A549 (cell line): Measurements from ENCODE around the gene ZNF773. TPM values are rescaled to one million over a fixed set of nuclear protein-coding genes. Genes with fewer than 3 reads are reported as not detected.

Experiments used
- ATAC-seq, 2 experiments: fragments of 200-7000 bp in 1 of 2; fragments of >200 bp in 1 of 2; cut with Nextera tagmentation in 1 of 2; cut with Tn5 transposase in 1 of 2; 3 replicates each; pipeline versions ENCODE4 v1.8.0 to v1.9.1; 2018 to 2020; ENCODE audit warnings: mild to moderate bottlenecking in 1 of 2, moderate library complexity in 1 of 2
- CTCF ChIA-PET: fragments of 300-600 bp; sonication (Branson Sonifier 250); formaldehyde crosslinking; extraction: SDS; loops from one replicate; lab custom pipeline; 2021; ENCODE audit warnings: antibody characterized with exemption, inconsistent platforms; lab: Yijun Ruan, JAX
- POLR2A ChIA-PET: fragments of 350-600 bp; formaldehyde crosslinking; extraction: SDS; loops from one replicate; lab custom pipeline; 2021; ENCODE audit warnings: antibody characterized with exemption, inconsistent platforms; lab: Yijun Ruan, JAX
- DNase-seq, 2 experiments: peaks; one replicate each; pipeline versions ENCODE4 v3.0.0 to v3.0.0-alpha.2; 2011 to 2016; ENCODE audit warnings: low read depth in 1 of 2, low spot score in 1 of 2
- FAIRE-seq: peaks from 2 replicates; lab custom pipeline; 2011; peaks lifted over from hg19 to GRCh38; lab: Jason Lieb, UNC
- H3K27ac ChIP-seq, 2 experiments: fragments of >200 bp; sonication (Bioruptor Twin); formaldehyde crosslinking; 3 replicates each; pipeline ENCODE4 v1.5.1; 2016 to 2017
- H3K4me1 ChIP-seq: fragments of >200 bp; sonication (Bioruptor Twin); formaldehyde crosslinking; 3 replicates; pipeline ENCODE4 v1.6.1; 2016
- H3K4me2 ChIP-seq: fragments of >200 bp; sonication (Bioruptor Twin); formaldehyde crosslinking; 3 replicates; pipeline ENCODE4 v1.6.1; 2016
- H3K4me3 ChIP-seq: fragments of >200 bp; sonication (Bioruptor Twin); formaldehyde crosslinking; 3 replicates; pipeline ENCODE4 v1.5.1; 2016
- H3K9me3 ChIP-seq: fragments of >200 bp; sonication (Bioruptor Twin); formaldehyde crosslinking; 3 replicates; pipeline ENCODE4 v1.6.1; 2016
- CBX8 ChIP-seq: fragments of 200-600 bp; sonication (generic); IDR thresholded peaks from 2 replicates; pipeline ENCODE4 v1.6.1; 2016
- CEBPB ChIP-seq, 2 experiments: fragments of >200 bp in 1 of 2; sonication (Bioruptor Twin) in 1 of 2; formaldehyde crosslinking in 1 of 2; IDR thresholded peaks; 2 replicates each; pipeline ENCODE4 v1.6.1; 2012 to 2016
- CHD2 ChIP-seq: fragments of 150-350 bp; IDR thresholded peaks from 2 replicates; pipeline ENCODE4 v1.6.1; 2014; ENCODE audit warnings: low read length; ENCODE audit not compliant: partially characterized antibody
- CHD4 ChIP-seq: fragments of 200-600 bp; sonication (generic); IDR thresholded peaks from 2 replicates; pipeline ENCODE4 v1.6.1; 2016; ENCODE audit warnings: antibody characterized with exemption, mild to moderate bottlenecking, borderline replicate concordance
- EHF ChIP-seq: fragments of 250-450 bp; sonication (Bioruptor Pico); IDR thresholded peaks from 2 replicates; pipeline ENCODE4 v1.5.0; 2020; ENCODE audit warnings: mild to moderate bottlenecking
- EHMT2 ChIP-seq: fragments of 200-600 bp; sonication (generic); IDR thresholded peaks from 2 replicates; pipeline ENCODE4 v1.6.1; 2016; ENCODE audit warnings: antibody characterized with exemption, low read depth, mild to moderate bottlenecking, moderate library complexity
- EP300 ChIP-seq, 2 experiments: fragments of >200 bp; sonication (Bioruptor Twin); formaldehyde crosslinking; IDR thresholded peaks; 2 replicates in 1 of 2; 3 replicates in 1 of 2; pipeline ENCODE4 v1.6.1; 2016 to 2017
- FOSB ChIP-seq: fragments of 250-450 bp; sonication (Bioruptor Pico); IDR thresholded peaks from 2 replicates; pipeline ENCODE4 v1.5.0; 2020; ENCODE audit warnings: mild to moderate bottlenecking, moderate library complexity
- FOSL2 ChIP-seq, 2 experiments: fragments of 450-650 bp in 1 of 2; fragments of >200 bp in 1 of 2; sonication (Bioruptor Twin) in 1 of 2; formaldehyde crosslinking; IDR thresholded peaks; 2 replicates each; pipeline versions ENCODE4 v1.5.0 to v1.6.1; 2016 to 2020; ENCODE audit warnings: mild to moderate bottlenecking in 1 of 2, moderate library complexity in 1 of 2
- FOXS1 ChIP-seq: fragments of 250-450 bp; sonication (Bioruptor Pico); IDR thresholded peaks from 2 replicates; pipeline ENCODE4 v1.5.0; 2020; ENCODE audit warnings: mild to moderate bottlenecking, moderate library complexity
- HEYL ChIP-seq: fragments of 250-450 bp; sonication (Bioruptor Pico); IDR thresholded peaks from 2 replicates; pipeline ENCODE4 v1.8.0; 2021; ENCODE audit warnings: mild to moderate bottlenecking, moderate library complexity
- HOXB13 ChIP-seq: fragments of 250-450 bp; sonication (Bioruptor Pico); IDR thresholded peaks from 2 replicates; pipeline ENCODE4 v1.5.0; 2020; ENCODE audit warnings: low read depth, mild to moderate bottlenecking, moderate library complexity
- KDM5A ChIP-seq: fragments of 200-600 bp; sonication (generic); IDR thresholded peaks from 2 replicates; pipeline ENCODE4 v1.6.1; 2016; ENCODE audit warnings: antibody characterized with exemption, mild to moderate bottlenecking
- MAX ChIP-seq: IDR thresholded peaks from 2 replicates; pipeline ENCODE4 v1.6.1; 2012
- MAZ ChIP-seq: fragments of 150-350 bp; IDR thresholded peaks from 2 replicates; pipeline ENCODE4 v1.6.1; 2014; ENCODE audit warnings: antibody characterized with exemption, low read depth, low read length, borderline replicate concordance
- NR3C1 ChIP-seq: fragments of >200 bp; sonication (Bioruptor Twin); formaldehyde crosslinking; IDR thresholded peaks from 3 replicates; pipeline ENCODE4 v1.6.1; 2017
- POLR2AphosphoS2 ChIP-seq: conservative IDR thresholded peaks from 2 replicates; pipeline ENCODE4 v1.6.1; 2012; ENCODE audit warnings: low read length, improper control_type of control experiment, inconsistent platforms
- RAD21 ChIP-seq, 2 experiments: fragments of >200 bp in 1 of 2; sonication (Bioruptor Twin) in 1 of 2; formaldehyde crosslinking in 1 of 2; IDR thresholded peaks in 1 of 2; conservative IDR thresholded peaks in 1 of 2; 2 replicates in 1 of 2; 3 replicates in 1 of 2; pipeline ENCODE4 v1.6.1; 2012 to 2018; ENCODE audit warnings: inconsistent platforms in 1 of 2
- RARB ChIP-seq: fragments of 250-450 bp; sonication (Bioruptor Pico); IDR thresholded peaks from 2 replicates; pipeline ENCODE4 v1.8.0; 2021; ENCODE audit warnings: mild to moderate bottlenecking, moderate library complexity
- RFX5 ChIP-seq: fragments of 450-650 bp; IDR thresholded peaks from 2 replicates; pipeline ENCODE4 v1.7.1; 2014; ENCODE audit warnings: antibody characterized with exemption, mild to moderate bottlenecking, moderate library complexity
- SREBF2 ChIP-seq: fragments of 450-650 bp; IDR thresholded peaks from 2 replicates; pipeline ENCODE4 v1.6.1; 2014; ENCODE audit warnings: mild to moderate bottlenecking, moderate library complexity
- TP53 ChIP-seq: fragments of 250-450 bp; sonication (Bioruptor Pico); IDR thresholded peaks from 2 replicates; pipeline ENCODE4 v1.5.0; 2021; ENCODE audit warnings: mild to moderate bottlenecking, moderate library complexity
- ZC3H11A ChIP-seq: fragments of 450-650 bp; IDR thresholded peaks from 2 replicates; pipeline ENCODE4 v1.6.1; 2014; ENCODE audit warnings: antibody characterized with exemption, mild to moderate bottlenecking
- ZFP36 ChIP-seq: fragments of 450-650 bp; IDR thresholded peaks from 2 replicates; pipeline ENCODE4 v1.6.1; 2014; ENCODE audit warnings: borderline replicate concordance; ENCODE audit not compliant: partially characterized antibody
- ZNF302 ChIP-seq: fragments of 250-450 bp; sonication (Bioruptor Pico); IDR thresholded peaks from 2 replicates; pipeline ENCODE4 v1.9.0; 2021; ENCODE audit warnings: inconsistent platforms, mild to moderate bottlenecking, moderate library complexity
- WGBS: methylation state at CpG from one replicate; pipeline ENCODE4 v1.1.6; 2017; ENCODE audit errors: missing lambda C conversion rate; 5-methylcytosine and 5-hydroxymethylcytosine counted together
- polyA plus RNA-seq, 4 experiments: library from polyadenylated mRNA; depleted of rRNA in 3 of 4; stranded (reverse); fragments of >200 nt; fragmentation: RNase III in 1 of 4; extraction: RNeasy Plus Mini Kit Qiagen cat#74134 plus additional on column Dnase treatment in 1 of 4; gene quantifications; 2 replicates in 3 of 4; 3 replicates in 1 of 4; pipeline ENCODE4 v1.2.3, GENCODE V29; 2011 to 2017
- TF ChIP-seq, protein P1 (sequence below): fragments of 450-650 bp; IDR thresholded peaks from 2 replicates; pipeline ENCODE4 v1.6.1; 2014; ENCODE audit warnings: antibody characterized with exemption
- TF ChIP-seq, protein P2 (sequence below): fragments of >200 bp; sonication (Bioruptor Twin); formaldehyde crosslinking; IDR thresholded peaks from 3 replicates; pipeline ENCODE4 v1.5.1; 2016

The ZNF773 gene
- polyA plus RNA-seq, 2 of the 4 experiments (the other 2 are of a cell fraction) = 6.4 to 8.4 TPM

- Histone ChIP-seq H3K9me3 (peaks cover 81% of the 10 kb centered on the region), H3K27ac (no peak overlapping the region), H3K4me1 (no peaks in the 10 kb centered on the region), H3K4me2 (no peak overlapping the region), H3K4me3 (no peak overlapping the region)
- TF ChIP-seq NR3C1 (no peak), CEBPB (IDR thresholded peaks at IDR 0.05) (no peak), CBX8 (no peak), EHMT2 (no peak), EP300 (IDR thresholded peaks at IDR 0.05) (no peak), FOSB (CRISPR knock-in tag) (no peak), ZC3H11A (no peak), ZNF302 (CRISPR knock-in tag) (no peak), TP53 (CRISPR knock-in tag) (no peak), RARB (CRISPR knock-in tag) (no peak), KDM5A (no peak), RFX5 (no peak)
- TF ChIP-seq, protein P1, sequence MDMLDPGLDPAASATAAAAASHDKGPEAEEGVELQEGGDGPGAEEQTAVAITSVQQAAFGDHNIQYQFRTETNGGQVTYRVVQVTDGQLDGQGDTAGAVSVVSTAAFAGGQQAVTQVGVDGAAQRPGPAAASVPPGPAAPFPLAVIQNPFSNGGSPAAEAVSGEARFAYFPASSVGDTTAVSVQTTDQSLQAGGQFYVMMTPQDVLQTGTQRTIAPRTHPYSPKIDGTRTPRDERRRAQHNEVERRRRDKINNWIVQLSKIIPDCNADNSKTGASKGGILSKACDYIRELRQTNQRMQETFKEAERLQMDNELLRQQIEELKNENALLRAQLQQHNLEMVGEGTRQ = no peak
- DNase-seq (no peak), ATAC-seq (no peak), FAIRE-seq (no peak)
- POLR2A ChIA-PET = no interaction called here
- CTCF ChIA-PET = no interaction called here
- WGBS = 51% methylated on average over 5 of the region's 5 CpGs
These were observed 33.2 kb upstream of the ZNF773 start for GRCh38 chr19:57466489-57466888.

DNA sequence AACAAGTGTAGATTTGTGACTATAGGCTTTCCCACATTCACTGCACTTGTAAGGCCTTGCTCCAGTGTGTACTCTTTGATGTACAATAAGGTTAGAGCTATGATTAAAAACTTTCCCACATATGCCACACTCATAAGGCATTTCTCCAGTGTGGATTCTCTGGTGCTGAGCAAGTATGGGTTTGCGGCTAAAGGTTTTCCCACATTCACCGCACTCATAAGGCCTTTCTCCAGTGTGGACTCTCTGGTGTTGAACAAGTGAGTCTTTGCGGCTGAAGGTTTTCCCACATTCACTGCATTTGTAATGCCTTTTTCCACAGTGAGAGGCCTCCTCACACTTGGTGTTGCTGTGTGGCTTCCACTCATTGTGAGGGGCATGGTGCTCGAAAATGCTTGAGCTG, 26.1 kb upstream of the ZNF773 start:
- DNase-seq = peak in 1 of 2 experiments; percentile 41
- peaks cover 98% of the 10 kb centered on the region for H3K9me3 ChIP-seq
- 89% methylated on average over 4 of the region's 4 CpGs for WGBS
- H3K27ac ChIP-seq = no peak overlapping the region
- no peak for FAIRE-seq
- ATAC-seq = no peak
- no peaks in the 10 kb centered on the region for H3K4me1 ChIP-seq
- no peak for TF ChIP-seq MAZ
- no peak for TF ChIP-seq CHD4
- TF ChIP-seq, protein P2, sequence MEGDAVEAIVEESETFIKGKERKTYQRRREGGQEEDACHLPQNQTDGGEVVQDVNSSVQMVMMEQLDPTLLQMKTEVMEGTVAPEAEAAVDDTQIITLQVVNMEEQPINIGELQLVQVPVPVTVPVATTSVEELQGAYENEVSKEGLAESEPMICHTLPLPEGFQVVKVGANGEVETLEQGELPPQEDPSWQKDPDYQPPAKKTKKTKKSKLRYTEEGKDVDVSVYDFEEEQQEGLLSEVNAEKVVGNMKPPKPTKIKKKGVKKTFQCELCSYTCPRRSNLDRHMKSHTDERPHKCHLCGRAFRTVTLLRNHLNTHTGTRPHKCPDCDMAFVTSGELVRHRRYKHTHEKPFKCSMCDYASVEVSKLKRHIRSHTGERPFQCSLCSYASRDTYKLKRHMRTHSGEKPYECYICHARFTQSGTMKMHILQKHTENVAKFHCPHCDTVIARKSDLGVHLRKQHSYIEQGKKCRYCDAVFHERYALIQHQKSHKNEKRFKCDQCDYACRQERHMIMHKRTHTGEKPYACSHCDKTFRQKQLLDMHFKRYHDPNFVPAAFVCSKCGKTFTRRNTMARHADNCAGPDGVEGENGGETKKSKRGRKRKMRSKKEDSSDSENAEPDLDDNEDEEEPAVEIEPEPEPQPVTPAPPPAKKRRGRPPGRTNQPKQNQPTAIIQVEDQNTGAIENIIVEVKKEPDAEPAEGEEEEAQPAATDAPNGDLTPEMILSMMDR = no peak
- TF ChIP-seq CHD2 = no peak
- TF ChIP-seq FOSL2 (IDR thresholded peaks at IDR 0.05) = no peak
- no peak for TF ChIP-seq FOSL2 (CRISPR knock-in tag; IDR thresholded peaks at IDR 0.05)
- no peak for TF ChIP-seq FOXS1
- no peak for TF ChIP-seq POLR2AphosphoS2
- TF ChIP-seq HEYL = no peak
- TF ChIP-seq RAD21 (conservative IDR thresholded peaks at IDR 0.05 in 1 of 2, IDR thresholded peaks at IDR 0.05 in 1 of 2) = no peak
- TF ChIP-seq MAX = no peak
- TF ChIP-seq EHF (CRISPR knock-in tag) = no peak
- no peak for TF ChIP-seq ZFP36
- TF ChIP-seq SREBF2 = no peak
- no peak for TF ChIP-seq HOXB13 (CRISPR knock-in tag)
- TF ChIP-seq, all 56 proteins: peak for 0
- H3K4me3 ChIP-seq = no peak overlapping the region
- ChIA-PET CTCF (interaction anchor here (0.5 kb wide), 1 partner anchor 627 kb away, joined by 3 read pairs; no protein-coding TSS in a partner anchor), POLR2A (no interaction called here)
- no peak overlapping the region for H3K4me2 ChIP-seq
